GM21737 (cell line): ENCODE data around the gene SERPINB6.
"Not testable (repeated sequence)": the region's sequence is repeated elsewhere in the genome, so short reads cannot be mapped to it uniquely, and the experiment has no call there.

Experiments used
- ATAC-seq: cut with Tn5 transposase; IDR thresholded peaks from one replicate; pipeline ENCODE4 v1.9.1; 2021; ENCODE audit warnings: mild to moderate bottlenecking, moderate library complexity; ENCODE audit not compliant: unreplicated experiment

Gene SERPINB6

GRCh38 chr6:2917065-2917464 is 54.3 kb downstream of the SERPINB6 start:
- ATAC-seq, result no peak

- no peak for ATAC-seq
Observed at GRCh38 chr6:2916158-2916925, 55.0 kb downstream of the SERPINB6 start.

- ATAC-seq, result no peak
Observed at GRCh38 chr6:2915150-2915549, 56.2 kb downstream of the SERPINB6 start.

- ATAC-seq, result no peak
Observed at GRCh38 chr6:2914318-2914660, 57.1 kb downstream of the SERPINB6 start.

GRCh38 chr6:2913621-2914317 is 57.6 kb downstream of the SERPINB6 start:
- ATAC-seq, result no peak

- peak; percentile 63 for ATAC-seq
Observed at GRCh38 chr6:2911171-2911570, 60.2 kb downstream of the SERPINB6 start.

GRCh38 chr6:2909718-2910117 is 61.6 kb downstream of the SERPINB6 start:
- no peak for ATAC-seq

- ATAC-seq, result not testable (repeated sequence)
Observed at GRCh38 chr6:2909051-2909606, 62.2 kb downstream of the SERPINB6 start.

GRCh38 chr6:2908516-2908915 is 62.9 kb downstream of the SERPINB6 start:
- ATAC-seq, result not testable (repeated sequence)

GRCh38 chr6:2903411-2904185 is 67.8 kb downstream of the SERPINB6 start:
- not testable (repeated sequence) for ATAC-seq

- ATAC-seq, result not testable (repeated sequence)
Observed at GRCh38 chr6:2901645-2902502, 69.5 kb downstream of the SERPINB6 start.

GRCh38 chr6:2900821-2901644 is 70.3 kb downstream of the SERPINB6 start:
- ATAC-seq, result no peak

- no peak for ATAC-seq
Observed at GRCh38 chr6:2900221-2900807, 71.1 kb downstream of the SERPINB6 start.

- no peak for ATAC-seq
Observed at GRCh38 chr6:2899596-2899995, 71.8 kb downstream of the SERPINB6 start.
